ENCODE measurements around the gene DNAJC5. TPM values are rescaled to one million over a fixed set of nuclear protein-coding genes. Genes with fewer than 3 reads are reported as not detected.
"Not testable (repeated sequence)": the region's sequence is repeated elsewhere in the genome, so short reads cannot be mapped to it uniquely, and the experiment has no call there.

The DNAJC5 gene
- total RNA-seq, 1 experiment from 2014 or later = 48.5 TPM

DNA sequence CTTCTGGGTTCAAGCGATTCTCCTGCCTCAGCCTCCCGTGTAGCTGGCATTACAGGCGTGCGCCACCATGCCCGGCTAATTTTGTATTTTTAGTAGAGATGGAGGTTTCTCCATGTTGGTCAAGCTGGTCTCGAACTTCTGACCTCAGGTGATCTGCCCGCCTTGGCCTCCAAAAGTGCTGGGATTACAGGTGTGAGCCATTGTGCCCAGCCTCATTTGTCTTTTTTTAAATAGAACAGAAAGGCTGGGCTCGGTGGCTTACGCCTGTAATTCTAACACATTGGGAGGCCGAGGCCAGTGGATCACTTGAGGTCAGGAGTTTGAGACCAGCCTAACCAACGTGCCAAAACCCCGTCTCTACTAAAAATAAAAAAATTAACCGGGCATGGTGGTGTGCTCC lies 27.9 kb upstream of the DNAJC5 start:
- not testable (repeated sequence) for H3K27ac ChIP-seq; H3K4me3 ChIP-seq; H3K27me3 ChIP-seq (replicated peaks); DNase-seq (ENCODE audit: low read depth in 1 of 2, low spot score in 2 of 2); H3K9me3 ChIP-seq (replicated peaks)
- Histone ChIP-seq H3K4me1 (replicated peaks) (peaks cover 14% of the 10 kb centered on the region), H3K36me3 (peaks cover 65% of the 10 kb centered on the region)

DNA sequence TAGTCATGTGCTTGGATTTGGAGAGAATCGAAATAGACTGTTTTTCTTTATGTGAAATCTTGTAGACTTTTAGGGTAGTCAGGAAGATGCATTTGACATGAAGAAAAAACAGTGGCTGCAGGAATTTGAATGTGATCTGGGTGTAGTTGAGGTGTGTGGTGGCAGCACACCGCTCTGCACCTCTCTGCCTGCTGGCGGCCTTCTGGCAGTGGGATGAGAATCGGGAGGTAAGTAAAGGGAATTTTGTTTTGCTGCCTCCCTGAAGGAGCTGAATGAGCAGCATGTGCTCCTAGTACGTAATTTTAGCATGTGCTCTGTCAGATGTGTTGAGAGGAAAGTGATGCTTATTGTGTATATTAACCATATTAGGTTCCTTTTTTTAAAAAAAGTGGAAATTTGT lies 26.7 kb upstream of the DNAJC5 start:
- Histone ChIP-seq H3K36me3 (peaks cover 68% of the 10 kb centered on the region), H3K4me1 (replicated peaks) (peaks cover 19% of the 10 kb centered on the region), H3K4me3 (no peak overlapping the region), H3K27ac (no peak overlapping the region), H3K27me3 (replicated peaks) (no peaks in the 10 kb centered on the region), H3K9me3 (replicated peaks) (no peaks in the 10 kb centered on the region)
- no peak for DNase-seq (ENCODE audit: low read depth in 1 of 2, low spot score in 2 of 2)

- no peaks in the 10 kb centered on the region for H3K27me3 ChIP-seq (replicated peaks)
- peaks cover 8% of the 10 kb centered on the region; the same call in 1 of the 2 replicates for H3K4me1 ChIP-seq (replicated peaks)
- peaks cover 94% of the 10 kb centered on the region for H3K36me3 ChIP-seq
- no peak overlapping the region for H3K27ac ChIP-seq
- H3K4me3 ChIP-seq = no peak overlapping the region
- DNase-seq (ENCODE audit: low read depth in 1 of 2, low spot score in 2 of 2) = no peak
- H3K9me3 ChIP-seq (replicated peaks) = no peaks in the 10 kb centered on the region
These were observed 21.4 kb upstream of the DNAJC5 start for GRCh38 chr20:63873477-63873971.

DNA sequence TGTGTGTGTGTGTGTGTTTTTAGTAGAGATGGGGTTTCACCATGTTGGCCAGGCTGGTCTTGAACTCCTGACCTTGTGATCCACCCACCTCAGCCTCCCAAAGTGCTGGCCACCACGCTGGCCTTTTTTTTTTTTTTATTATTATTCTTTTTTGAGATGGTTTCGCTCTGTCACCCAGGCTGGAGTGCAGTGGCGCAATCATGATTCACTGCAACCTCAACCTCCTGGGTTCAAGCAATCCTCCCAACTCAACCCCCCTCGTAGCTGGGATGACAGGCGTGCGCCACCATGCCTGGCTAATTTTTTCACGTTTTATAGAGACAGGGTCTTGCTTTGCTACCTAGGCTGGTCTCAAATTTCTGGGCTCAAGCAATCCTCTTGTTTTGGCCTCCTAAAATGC lies 20.7 kb upstream of the DNAJC5 start:
- DNase-seq (ENCODE audit: low read depth in 1 of 2, low spot score in 2 of 2); H3K27ac ChIP-seq; H3K27me3 ChIP-seq (replicated peaks); H3K9me3 ChIP-seq (replicated peaks); H3K4me3 ChIP-seq; H3K4me1 ChIP-seq (replicated peaks): not testable (repeated sequence)
- peaks cover 93% of the 10 kb centered on the region for H3K36me3 ChIP-seq

DNA sequence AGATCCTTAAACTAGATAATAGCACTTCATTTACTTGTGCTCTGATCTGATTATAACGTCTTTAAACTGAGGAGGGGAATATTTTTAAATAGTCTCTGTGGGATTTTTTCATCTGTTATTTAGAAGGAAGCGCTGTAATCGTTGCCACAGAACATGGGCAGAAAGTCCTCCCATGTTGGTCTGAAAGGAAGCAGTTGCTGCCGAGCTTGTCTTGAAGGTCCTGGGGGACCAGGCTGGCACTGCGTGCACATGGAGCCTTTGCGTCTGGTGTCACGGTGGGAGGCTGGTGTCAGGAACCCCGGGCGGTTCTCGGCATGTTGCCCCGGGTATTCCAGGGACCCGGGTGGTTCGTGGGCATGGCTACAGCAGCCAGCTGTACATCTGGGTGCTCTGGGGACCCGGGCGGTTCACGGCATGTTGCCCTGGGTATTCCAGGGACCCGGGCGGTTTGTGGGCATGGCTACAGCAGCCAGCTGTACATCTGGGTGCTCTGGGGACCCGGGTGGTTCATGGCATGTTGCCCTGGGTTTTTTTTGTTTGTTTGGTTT lies 18.4 kb upstream of the DNAJC5 start:
- H3K36me3 ChIP-seq = peaks cover 81% of the 10 kb centered on the region
- H3K27me3 ChIP-seq (replicated peaks) = no peaks in the 10 kb centered on the region
- no peak overlapping the region for H3K27ac ChIP-seq
- H3K9me3 ChIP-seq (replicated peaks) = no peaks in the 10 kb centered on the region
- DNase-seq (ENCODE audit: low read depth in 1 of 2, low spot score in 2 of 2) = no peak
- peaks cover 8% of the 10 kb centered on the region; the same call in 1 of the 2 replicates for H3K4me1 ChIP-seq (replicated peaks)
- no peak overlapping the region for H3K4me3 ChIP-seq

- DNase-seq (ENCODE audit: low read depth in 1 of 2, low spot score in 2 of 2) = no peak
- Histone ChIP-seq H3K27me3 (replicated peaks) (no peaks in the 10 kb centered on the region), H3K36me3 (peaks cover 81% of the 10 kb centered on the region), H3K4me3 (no peak overlapping the region), H3K27ac (no peak overlapping the region), H3K9me3 (replicated peaks) (no peaks in the 10 kb centered on the region), H3K4me1 (replicated peaks) (peaks cover 7% of the 10 kb centered on the region; the same call in 1 of the 2 replicates)
These were observed 17.0 kb upstream of the DNAJC5 start for GRCh38 chr20:63877755-63878470.

GRCh38 chr20:63878899-63879663 lies 15.8 kb upstream of the DNAJC5 start:
- DNase-seq (ENCODE audit: low read depth in 1 of 2, low spot score in 2 of 2) = no peak
- H3K36me3 ChIP-seq = peaks cover 81% of the 10 kb centered on the region
- no peaks in the 10 kb centered on the region for H3K4me1 ChIP-seq (replicated peaks)
- H3K27ac ChIP-seq = no peak overlapping the region
- no peak overlapping the region for H3K4me3 ChIP-seq
- no peaks in the 10 kb centered on the region for H3K9me3 ChIP-seq (replicated peaks)
- no peaks in the 10 kb centered on the region for H3K27me3 ChIP-seq (replicated peaks)

DNA sequence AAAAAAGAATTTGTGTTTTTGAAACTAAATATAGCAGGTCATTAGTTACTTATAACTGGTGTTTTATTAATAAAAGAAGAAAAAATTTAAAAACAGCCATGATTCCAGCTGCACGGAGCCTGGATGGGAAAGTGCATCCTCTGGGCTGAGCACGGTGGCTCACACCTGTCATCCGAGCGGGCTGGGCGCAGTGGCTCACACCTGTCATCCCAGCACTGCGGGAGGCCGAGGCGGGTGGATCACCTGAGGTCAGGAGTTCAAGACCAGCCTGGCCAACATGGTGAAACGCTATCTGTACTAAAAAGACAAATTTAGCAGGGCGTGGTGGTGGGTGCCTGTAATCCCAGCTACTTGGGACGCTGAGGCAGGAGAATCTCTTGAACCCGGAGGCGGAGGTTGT lies 14.0 kb upstream of the DNAJC5 start:
- not testable (repeated sequence) for H3K4me3 ChIP-seq; H3K4me1 ChIP-seq (replicated peaks); DNase-seq (ENCODE audit: low read depth in 1 of 2, low spot score in 2 of 2); H3K9me3 ChIP-seq (replicated peaks); H3K27me3 ChIP-seq (replicated peaks); H3K27ac ChIP-seq
- H3K36me3 ChIP-seq = peaks cover 82% of the 10 kb centered on the region

- Histone ChIP-seq H3K4me3 (no peak overlapping the region), H3K27me3 (replicated peaks) (no peaks in the 10 kb centered on the region), H3K36me3 (peaks cover 76% of the 10 kb centered on the region), H3K4me1 (replicated peaks) (no peaks in the 10 kb centered on the region), H3K9me3 (replicated peaks) (no peaks in the 10 kb centered on the region), H3K27ac (no peak overlapping the region)
- DNase-seq (ENCODE audit: low read depth in 1 of 2, low spot score in 2 of 2) = no peak
These were observed 13.3 kb upstream of the DNAJC5 start for GRCh38 chr20:63881451-63882226.

DNA sequence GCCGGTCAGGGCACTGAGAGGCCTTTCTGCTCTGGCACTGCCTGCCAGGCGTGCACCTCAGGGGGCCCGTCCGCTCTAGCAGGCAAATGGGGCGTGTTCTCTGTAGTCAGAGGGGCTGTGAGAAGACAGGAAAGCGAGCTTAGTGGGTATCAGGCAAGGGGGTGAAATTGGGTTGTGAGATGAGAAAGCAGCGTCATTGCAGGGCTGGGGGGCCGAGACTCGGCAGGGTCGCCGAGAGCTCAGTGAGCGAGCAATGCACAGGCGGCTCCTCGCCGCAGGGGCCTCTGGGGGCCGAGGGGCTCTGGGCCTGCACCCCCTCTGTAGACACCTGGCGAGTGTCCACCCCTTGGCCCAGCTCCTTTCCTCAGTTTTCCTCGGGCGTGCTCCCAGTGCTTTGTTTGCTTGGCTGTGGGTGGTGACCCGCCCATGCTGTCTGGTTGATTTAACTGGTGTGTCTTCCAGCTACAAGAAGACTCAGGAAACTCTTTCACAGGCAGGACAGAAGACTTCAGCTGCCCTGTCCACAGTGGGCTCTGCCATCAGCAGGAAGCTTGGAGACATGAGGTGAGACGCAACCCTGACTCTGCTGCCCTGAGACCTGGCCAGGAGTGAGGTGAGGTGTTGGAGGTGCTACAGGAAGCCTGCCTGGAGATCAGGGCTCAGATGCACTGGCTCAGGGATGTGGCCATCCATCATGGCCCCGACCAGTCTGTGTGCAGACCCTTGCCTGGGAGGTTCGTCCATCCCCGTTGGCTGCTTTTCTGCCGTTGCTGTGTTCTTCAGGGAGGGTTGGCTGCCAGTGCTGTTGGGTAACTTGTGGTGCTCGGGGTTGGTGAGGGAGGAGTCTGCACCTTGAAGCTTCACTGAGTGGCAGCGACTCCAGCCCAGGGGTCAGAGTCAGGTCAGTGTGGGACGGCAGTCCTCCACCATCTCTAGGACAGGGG lies 12.4 kb upstream of the DNAJC5 start:
- no peak overlapping the region for H3K4me3 ChIP-seq
- peaks cover 79% of the 10 kb centered on the region for H3K36me3 ChIP-seq
- no peaks in the 10 kb centered on the region for H3K4me1 ChIP-seq (replicated peaks)
- no peak for DNase-seq (ENCODE audit: low read depth in 1 of 2, low spot score in 2 of 2)
- no peaks in the 10 kb centered on the region for H3K9me3 ChIP-seq (replicated peaks)
- no peaks in the 10 kb centered on the region for H3K27me3 ChIP-seq (replicated peaks)
- H3K27ac ChIP-seq = no peak overlapping the region

GRCh38 chr20:63883201-63883593 lies 11.7 kb upstream of the DNAJC5 start:
- Histone ChIP-seq H3K27me3 (replicated peaks) (no peaks in the 10 kb centered on the region), H3K4me3 (no peak overlapping the region), H3K4me1 (replicated peaks) (no peaks in the 10 kb centered on the region), H3K27ac (no peak overlapping the region), H3K36me3 (peaks cover 78% of the 10 kb centered on the region), H3K9me3 (replicated peaks) (no peaks in the 10 kb centered on the region)
- DNase-seq (ENCODE audit: low read depth in 1 of 2, low spot score in 2 of 2) = no peak

DNA sequence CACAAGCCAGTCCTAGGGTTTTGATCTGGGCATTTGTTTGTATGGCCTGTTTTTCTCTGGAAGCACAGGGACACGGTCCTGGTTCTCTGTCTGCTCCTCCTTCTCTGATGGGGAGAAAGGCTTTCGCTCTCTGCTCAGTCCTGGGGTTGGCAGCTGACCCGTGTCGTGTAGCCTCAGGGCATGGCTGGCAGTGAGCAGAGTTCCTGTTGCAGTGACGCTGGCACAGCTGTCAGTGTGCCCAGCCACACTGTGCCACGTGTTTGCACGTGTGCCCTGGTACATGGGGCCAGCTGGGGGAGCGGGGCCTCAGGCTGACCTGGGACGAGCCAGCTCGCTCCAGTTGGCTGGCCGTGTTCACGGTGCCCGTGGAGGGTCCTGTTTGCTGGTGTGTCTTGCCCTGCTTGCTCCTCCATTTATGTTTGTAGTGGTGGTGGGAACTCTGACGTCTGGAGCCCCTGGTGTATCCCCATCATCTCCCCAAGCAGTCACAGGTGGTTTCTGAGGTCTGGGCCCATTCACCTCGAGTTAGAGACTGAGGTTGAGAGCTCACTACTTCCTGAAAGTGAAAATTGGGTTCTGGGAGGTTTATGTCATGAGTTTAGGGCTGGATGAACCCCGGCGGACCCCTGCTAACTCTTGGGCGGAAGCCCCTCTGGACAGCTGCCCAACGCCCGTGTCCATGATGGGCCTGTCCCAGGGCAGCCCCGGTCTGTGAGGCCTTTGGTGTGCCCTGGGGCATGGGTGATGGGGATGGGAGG lies 10.2 kb upstream of the DNAJC5 start:
- no peaks in the 10 kb centered on the region for H3K9me3 ChIP-seq (replicated peaks)
- no peaks in the 10 kb centered on the region for H3K4me1 ChIP-seq (replicated peaks)
- H3K27me3 ChIP-seq (replicated peaks) = no peaks in the 10 kb centered on the region
- peaks cover 78% of the 10 kb centered on the region for H3K36me3 ChIP-seq
- H3K4me3 ChIP-seq = no peak overlapping the region
- no peak overlapping the region for H3K27ac ChIP-seq
- DNase-seq (ENCODE audit: low read depth in 1 of 2, low spot score in 2 of 2) = no peak

Data from SJSA1 (cell line).